ENCODE measurements around the gene PKN1. TPM values are rescaled to one million over a fixed set of nuclear protein-coding genes. Genes with fewer than 3 reads are reported as not detected.

Gene PKN1
- total RNA-seq, 1 experiment from 2014 or later = 138 TPM

- H3K27me3 Mint-ChIP-seq (ENCODE audit: unreplicated experiment) = no peaks in the 10 kb centered on the region
- CTCF ChIA-PET = no interaction called here
- peaks cover 24% of the 10 kb centered on the region for H3K4me1 Mint-ChIP-seq (ENCODE audit: low read depth, unreplicated experiment)
- peaks cover 47% of the 10 kb centered on the region for H3K36me3 Mint-ChIP-seq (ENCODE audit: insufficient read depth, unreplicated experiment)
- no peaks in the 10 kb centered on the region for H3K9me3 Mint-ChIP-seq (ENCODE audit: low read depth, unreplicated experiment)
- no TSS peak for BruUV-seq (replicated peaks)
- intact Hi-C loops (cut with micrococcal nuclease; ENCODE audit: unreplicated experiment) = no loop called here
- peak within 1 kb of the TSS; percentile 84 for H3K27ac Mint-ChIP-seq (ENCODE audit: unreplicated experiment)
- peak within 1 kb of the TSS; percentile 75 for H3K4me3 Mint-ChIP-seq (ENCODE audit: low read depth, unreplicated experiment)
- peak; percentile 93 for DNase-seq
- no peak for TF ChIP-seq CTCF (IDR thresholded peaks at IDR 0.05; ENCODE audit: unreplicated experiment)
Measured at GRCh38 chr19:14419106-14419813, 13.8 kb upstream of the PKN1 start, which contains the start of gene DDX39A. Gene DDX39A, minus strand, starts transcription at chr19:14419341. Its CDS starts 6,121 bp downstream, at chr19:14413220.

GRCh38 chr19:14425696-14426138 lies 7.4 kb upstream of the PKN1 start:
- Mint-ChIP-seq H3K9me3 (ENCODE audit: low read depth, unreplicated experiment) (no peaks in the 10 kb centered on the region), H3K4me3 (ENCODE audit: low read depth, unreplicated experiment) (no peak overlapping the region), H3K4me1 (ENCODE audit: low read depth, unreplicated experiment) (no peaks in the 10 kb centered on the region), H3K27me3 (ENCODE audit: unreplicated experiment) (peaks cover 5% of the 10 kb centered on the region), H3K36me3 (ENCODE audit: insufficient read depth, unreplicated experiment) (peaks cover 4% of the 10 kb centered on the region), H3K27ac (ENCODE audit: unreplicated experiment) (no peak overlapping the region)
- intact Hi-C loops (cut with micrococcal nuclease; ENCODE audit: unreplicated experiment) = no loop called here
- TF ChIP-seq CTCF (IDR thresholded peaks at IDR 0.05; ENCODE audit: unreplicated experiment) = no peak
- BruUV-seq (replicated peaks) = no TSS peak
- no peak for DNase-seq
- CTCF ChIA-PET = interaction anchor here (0.7 kb wide), 1 partner anchor 15 kb away, joined by 4 read pairs; no protein-coding TSS in a partner anchor

- CTCF ChIA-PET = no interaction called here
Measured at GRCh38 chr19:14427461-14427860, 5.6 kb upstream of the PKN1 start.

GRCh38 chr19:14428882-14429416 lies 4.2 kb upstream of the PKN1 start:
- H3K27ac Mint-ChIP-seq (ENCODE audit: unreplicated experiment) = no peak overlapping the region
- H3K9me3 Mint-ChIP-seq (ENCODE audit: low read depth, unreplicated experiment) = no peaks in the 10 kb centered on the region
- no TSS peak for BruUV-seq (replicated peaks)
- DNase-seq = no peak
- H3K4me1 Mint-ChIP-seq (ENCODE audit: low read depth, unreplicated experiment) = no peaks in the 10 kb centered on the region
- no peak overlapping the region for H3K4me3 Mint-ChIP-seq (ENCODE audit: low read depth, unreplicated experiment)
- peaks cover 12% of the 10 kb centered on the region for H3K27me3 Mint-ChIP-seq (ENCODE audit: unreplicated experiment)
- no peak for TF ChIP-seq CTCF (IDR thresholded peaks at IDR 0.05; ENCODE audit: unreplicated experiment)
- H3K36me3 Mint-ChIP-seq (ENCODE audit: insufficient read depth, unreplicated experiment) = peaks cover 25% of the 10 kb centered on the region
- intact Hi-C loops (cut with micrococcal nuclease; ENCODE audit: unreplicated experiment) = no loop called here
- CTCF ChIA-PET = no interaction called here

More at GRCh38 chr19:14427461-14427860, 5.6 kb upstream of the PKN1 start:
- peaks cover 15% of the 10 kb centered on the region for H3K36me3 Mint-ChIP-seq (ENCODE audit: insufficient read depth, unreplicated experiment)
- intact Hi-C loops (cut with micrococcal nuclease; ENCODE audit: unreplicated experiment) = no loop called here
- H3K4me1 Mint-ChIP-seq (ENCODE audit: low read depth, unreplicated experiment) = no peaks in the 10 kb centered on the region
- H3K9me3 Mint-ChIP-seq (ENCODE audit: low read depth, unreplicated experiment) = no peaks in the 10 kb centered on the region
- no TSS peak for BruUV-seq (replicated peaks)
- TF ChIP-seq CTCF (IDR thresholded peaks at IDR 0.05; ENCODE audit: unreplicated experiment) = no peak
- no peak for DNase-seq
- no peak overlapping the region for H3K4me3 Mint-ChIP-seq (ENCODE audit: low read depth, unreplicated experiment)
- peaks cover 12% of the 10 kb centered on the region for H3K27me3 Mint-ChIP-seq (ENCODE audit: unreplicated experiment)
- H3K27ac Mint-ChIP-seq (ENCODE audit: unreplicated experiment) = no peak overlapping the region

Measured in Calu3 (cell line).